NCI-H510A (cell line): ENCODE measurements around the gene LACRT.

Experiments used
- DNase-seq: peaks from one replicate; lab custom pipeline; 2025; lab: John Stamatoyannopoulos, UW

Gene LACRT

DNA sequence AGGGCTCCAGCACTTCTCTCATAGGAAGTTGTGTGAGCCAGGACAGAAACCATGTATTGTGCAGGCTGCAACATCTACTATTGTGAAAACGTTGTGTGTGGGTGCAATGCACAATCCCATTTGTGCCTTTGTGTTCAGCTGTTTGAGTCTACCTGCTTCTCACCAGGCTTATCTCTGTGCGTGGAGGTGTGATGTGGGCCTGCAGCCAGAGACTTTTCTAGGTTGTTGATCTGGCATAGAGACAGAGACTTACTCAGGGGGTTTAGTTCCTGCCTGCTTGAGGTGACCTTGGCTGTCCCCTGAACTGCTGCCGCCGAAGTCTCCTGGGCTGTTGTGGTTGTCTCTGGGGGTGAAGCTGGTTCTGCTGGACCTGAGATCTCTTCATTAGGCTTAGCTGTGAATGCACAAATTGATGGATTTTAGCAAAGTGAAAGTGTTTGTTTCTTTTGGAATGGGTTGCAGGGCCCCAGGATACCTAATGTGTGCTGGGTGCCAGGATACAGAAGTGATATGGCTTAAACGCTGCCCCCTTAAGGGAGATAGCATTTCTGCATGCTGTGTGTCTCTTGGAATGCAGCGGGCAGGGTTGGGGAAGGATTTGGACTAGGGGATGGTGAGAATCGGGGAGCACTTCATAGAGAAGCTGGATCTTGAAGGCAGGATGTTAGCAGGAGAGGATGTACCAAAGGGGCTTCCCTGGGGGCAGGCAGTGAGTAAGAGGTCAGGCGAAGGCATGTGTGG is 2.5 kb downstream of the LACRT start:
- no peak for DNase-seq

DNA sequence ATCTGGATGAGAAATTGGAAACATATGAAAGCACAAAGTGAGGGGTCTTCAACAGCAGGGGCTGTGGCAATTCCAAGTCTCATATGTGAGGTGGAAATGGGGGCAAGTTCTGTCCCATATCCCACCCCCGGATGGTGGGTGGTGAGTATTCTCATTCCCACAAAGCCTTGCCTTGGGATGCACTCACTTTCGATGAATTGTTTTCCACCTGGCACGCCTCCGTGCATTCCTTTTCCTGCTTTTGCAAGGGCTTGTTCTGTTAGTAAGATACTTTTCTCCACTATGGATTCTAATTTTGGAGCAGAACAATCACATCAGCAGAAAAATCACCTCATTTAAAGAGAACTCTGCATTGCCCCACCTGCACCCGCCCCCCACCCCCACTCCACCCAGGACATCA is 3.1 kb downstream of the LACRT start:
- DNase-seq, result no peak

DNA sequence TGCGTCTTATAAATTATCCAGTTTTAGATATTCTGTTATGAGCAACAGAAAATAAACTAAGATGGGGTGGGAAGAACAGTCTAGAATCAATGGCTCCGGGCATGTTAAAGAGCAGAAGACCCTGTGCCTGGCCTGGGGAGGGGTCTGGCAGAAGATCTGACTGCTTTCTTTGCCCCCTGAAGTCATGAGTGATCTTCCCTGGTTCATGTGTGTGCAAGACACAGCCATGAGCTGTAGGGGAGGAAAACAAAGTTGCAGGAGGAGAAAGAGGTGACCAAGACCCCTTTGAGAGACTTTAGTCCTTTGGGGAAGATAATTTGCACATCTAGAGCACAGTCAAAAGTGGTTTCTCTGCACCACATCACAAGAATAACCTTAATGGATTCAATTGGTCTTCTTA is 4.8 kb downstream of the LACRT start:
- no peak for DNase-seq

DNA sequence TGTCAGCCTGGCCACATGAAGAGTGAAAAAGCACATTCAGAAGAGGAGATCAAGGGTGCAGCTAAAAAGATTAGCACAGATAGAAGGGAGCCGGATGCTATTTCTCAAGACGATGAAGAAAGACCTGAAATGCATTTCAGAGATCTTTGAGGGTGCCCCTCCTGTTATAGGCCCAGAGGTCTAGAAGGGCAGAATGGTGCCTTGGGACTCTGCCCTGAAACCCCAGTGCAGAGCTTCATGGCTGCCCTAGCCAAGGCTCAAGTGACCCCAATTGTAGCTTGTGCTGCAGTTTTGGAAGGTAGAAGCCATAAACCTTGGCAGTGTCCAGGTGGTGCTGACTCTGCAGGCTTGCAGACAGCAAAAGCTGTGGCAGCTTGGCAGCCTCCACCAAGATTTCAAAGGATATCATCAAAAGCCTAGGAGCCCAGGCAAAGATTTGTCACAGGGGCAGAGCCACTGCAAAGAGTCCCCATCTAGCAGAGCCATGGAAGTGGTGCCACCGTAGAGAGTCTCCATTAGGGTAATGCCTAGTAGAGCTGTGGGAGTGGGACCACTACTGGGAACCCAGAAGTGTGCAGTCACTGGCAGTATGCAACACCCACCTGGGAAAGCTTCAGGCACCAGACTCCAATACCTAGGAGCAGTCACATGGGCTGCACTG is 6.4 kb downstream of the LACRT start:
- no peak for DNase-seq

DNA sequence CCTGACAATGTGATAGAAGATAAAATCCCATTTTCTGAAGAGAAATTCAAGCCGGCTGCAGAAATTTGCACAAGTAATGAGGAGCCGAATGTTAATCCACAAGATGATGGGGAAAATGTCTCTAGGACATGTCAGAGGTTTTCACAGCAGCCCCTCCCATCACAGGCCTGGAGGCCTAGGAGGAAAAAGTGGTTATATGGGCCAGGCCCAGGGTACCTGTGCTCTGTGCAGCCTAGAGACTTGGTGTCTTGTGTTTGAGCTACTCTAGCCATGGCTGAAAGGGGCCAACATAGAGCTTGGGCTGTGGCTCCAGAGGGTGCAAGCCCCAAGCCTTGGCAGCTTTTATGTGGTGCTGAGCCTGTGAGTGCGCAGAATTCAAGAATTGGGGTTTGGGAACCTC is 7.4 kb downstream of the LACRT start:
- DNase-seq, result no peak

DNA sequence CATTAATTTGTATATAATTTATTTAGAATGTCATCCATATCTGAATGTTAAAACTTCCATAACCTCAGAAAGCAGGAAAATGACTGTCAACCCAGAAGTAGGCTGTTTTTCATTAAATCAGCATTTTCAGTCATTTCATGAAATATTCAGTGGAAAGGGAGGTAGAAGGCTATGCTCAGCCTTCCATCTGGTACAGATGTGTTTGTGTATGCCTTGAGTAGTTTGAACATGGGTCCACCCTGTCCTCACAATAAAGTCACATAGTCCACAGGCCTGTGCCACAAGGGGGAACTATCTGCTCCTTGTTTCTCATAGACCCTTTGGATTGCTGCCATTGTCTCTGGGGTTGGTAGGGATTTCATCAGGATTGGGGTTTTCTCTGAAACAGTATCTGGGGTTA is 9.1 kb downstream of the LACRT start:
- no peak for DNase-seq

DNA sequence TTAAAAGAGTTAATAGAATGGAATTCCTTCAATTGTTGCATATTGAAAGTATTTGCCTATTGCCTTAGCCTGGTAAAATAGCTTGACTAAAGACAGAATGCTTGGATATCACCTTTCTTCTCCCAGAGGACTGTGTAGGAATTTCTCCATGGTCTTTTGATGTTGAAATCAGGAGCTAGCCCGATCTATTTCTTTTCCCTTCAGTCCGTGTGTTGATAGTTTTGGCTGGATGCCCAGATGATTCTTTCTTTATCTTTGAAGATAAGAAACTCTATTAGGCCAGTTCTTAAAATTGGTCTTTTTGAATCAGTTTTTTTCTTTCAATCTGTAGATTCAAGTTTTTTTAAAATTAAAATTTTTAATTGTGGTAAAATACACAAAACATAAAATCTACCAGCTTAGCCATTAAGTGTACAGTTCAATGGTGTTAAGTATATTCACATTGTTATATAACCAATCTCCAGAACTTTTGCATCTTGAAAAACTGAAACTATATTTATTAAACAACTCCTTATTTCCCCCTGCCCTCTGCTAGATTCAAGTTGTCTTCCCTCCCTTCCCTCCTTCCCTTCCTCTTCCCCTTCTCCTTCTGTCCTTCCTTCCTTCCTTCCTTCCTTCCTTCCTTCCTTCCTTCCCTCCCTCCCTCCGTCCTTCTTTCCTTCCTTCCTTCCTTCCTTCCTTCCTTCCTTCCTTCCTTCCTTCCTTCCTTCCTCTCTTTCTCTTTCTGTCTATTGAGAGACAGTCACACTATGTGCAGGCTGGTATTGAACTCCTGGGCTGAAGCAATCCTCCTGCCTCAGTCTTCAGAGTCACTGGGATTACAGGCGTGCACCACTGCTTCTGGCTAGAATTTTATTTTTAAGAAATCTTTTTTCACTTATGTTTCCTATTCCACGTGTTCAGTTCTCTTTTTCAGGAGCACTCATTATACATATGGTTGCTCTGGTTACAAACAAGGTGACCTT is 10.1 kb downstream of the LACRT start:
- no peak for DNase-seq

DNA sequence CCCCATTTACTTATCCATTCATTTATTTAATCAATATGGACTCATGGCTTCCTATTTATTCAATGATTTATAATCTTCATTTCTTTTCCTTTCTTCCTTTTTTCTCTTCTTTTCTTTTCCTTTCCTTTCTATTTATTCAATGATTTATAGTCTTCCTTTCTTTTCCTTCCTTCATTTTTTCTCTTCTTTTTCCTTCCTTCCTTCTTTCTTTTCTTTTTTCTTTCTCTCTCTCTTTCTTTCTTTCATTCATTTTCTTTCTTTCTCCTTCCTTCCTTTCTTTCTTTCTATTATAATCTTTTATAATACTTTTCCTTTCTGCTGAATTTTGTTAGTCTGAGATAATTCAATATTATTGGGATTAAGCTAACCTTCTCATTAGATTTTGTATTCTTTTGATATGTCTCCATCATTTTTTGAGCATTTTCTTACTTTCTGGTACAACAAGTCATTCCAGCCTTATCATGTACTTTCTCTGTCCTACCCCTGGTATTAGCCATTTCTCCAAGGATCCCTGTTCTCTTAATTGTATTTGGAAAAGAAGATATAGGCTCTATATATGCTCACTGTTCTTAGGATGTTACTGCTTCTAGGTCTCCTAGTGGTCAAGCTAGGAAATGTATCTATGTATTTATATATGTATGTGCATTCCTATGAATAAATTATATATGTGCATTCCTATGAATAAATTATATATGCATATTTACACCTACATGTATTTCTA is 12.1 kb downstream of the LACRT start:
- no peak for DNase-seq

DNA sequence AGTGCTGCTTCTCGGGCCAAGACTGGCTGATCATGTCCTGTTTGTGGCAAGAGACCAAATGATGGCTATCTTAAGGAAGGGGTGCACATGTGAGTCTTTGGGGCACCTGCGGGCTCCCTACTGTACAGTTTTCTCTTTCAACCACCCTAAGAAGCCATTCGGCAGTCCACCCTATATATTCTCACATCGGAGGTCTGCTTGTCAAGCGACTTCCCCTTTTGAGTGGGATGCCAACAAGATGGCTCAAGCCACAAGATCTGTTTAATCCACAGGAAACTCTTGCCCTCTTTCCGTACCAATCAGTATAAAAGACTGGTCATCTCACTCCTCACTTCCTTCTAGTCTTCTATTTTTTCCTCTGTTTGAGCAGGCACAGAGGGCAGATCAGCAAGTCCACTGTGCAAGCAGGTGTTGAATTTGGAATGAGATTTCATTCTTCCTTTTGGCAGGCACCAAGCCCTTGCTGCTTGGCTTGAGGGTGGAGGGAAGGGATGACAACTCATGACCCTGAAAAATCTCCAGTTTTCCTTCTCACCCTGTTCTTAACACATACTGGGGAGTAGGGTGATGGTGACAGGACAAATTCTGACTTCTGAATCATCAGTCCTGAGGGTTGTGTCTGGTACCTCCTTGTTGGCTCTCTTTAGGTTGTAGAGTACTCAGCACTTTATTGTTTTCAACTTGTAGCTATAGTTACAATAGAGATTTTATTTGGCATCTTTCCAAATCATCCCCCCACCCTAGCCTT is 17.6 kb downstream of the LACRT start:
- no peak for DNase-seq

DNA sequence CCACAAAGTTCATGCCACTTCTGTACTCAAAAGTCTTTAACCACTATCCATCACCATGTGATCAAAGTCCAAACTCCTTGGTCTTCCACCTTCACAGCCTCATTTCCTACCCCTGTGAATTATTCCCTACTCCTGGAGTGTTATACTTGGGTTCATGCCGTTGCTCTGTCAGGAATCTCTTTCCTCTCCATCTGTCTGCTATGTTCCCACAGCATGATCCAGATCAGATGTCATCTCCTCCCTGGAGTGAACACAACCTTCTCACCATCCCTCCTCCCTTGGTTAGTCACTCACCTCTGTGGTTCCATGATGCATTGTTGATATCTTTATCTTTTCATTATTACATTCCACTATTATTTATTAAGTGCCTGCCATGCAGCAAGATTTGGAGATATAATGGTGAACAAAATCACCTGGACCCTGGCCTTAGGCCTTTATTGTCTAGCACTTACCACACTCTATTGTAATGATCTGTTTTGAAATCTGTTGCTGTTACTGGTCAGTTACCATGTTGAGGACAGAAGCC is 22.4 kb downstream of the LACRT start:
- DNase-seq, result no peak

DNA sequence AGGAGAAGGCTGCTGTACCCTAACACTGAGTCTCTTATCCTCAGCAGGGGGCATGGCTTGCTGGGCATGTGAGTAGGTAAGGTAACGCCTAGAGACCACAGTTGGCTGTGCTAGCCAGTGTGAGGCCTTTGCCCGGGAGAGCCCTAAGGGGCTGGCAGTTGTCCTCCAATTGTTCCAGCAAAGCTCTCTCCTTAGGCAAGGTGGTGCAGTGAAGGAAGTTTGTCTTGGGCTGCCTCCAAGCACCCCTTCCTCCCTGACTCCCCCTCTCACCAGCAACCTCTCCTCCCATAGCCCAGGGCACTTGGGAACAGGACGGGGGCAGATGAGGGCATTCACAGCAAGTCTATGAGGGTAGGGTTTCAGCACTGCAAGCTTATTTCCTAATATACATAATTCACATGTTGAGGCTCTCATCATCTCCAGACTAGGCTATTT is 23.0 kb downstream of the LACRT start:
- DNase-seq, result no peak

DNA sequence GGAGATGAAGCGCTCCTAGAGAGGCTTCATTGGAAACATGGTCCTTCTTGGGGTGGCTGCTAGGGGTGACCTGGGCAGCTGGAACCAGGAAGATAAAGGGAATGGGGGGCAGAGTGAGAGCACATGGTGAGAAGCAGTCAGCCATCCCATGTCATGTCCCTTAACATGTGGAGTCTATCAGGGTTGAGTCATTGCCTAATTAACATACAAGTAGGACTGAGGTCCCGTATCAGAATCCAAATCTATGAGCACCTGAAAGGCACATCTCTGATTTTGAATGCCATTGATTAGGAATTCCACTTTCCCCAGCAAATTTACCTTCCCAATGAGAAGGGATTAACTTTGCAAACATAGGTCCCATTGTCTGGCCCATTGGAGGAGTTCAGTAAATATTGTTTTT is 25.9 kb downstream of the LACRT start:
- no peak for DNase-seq

DNA sequence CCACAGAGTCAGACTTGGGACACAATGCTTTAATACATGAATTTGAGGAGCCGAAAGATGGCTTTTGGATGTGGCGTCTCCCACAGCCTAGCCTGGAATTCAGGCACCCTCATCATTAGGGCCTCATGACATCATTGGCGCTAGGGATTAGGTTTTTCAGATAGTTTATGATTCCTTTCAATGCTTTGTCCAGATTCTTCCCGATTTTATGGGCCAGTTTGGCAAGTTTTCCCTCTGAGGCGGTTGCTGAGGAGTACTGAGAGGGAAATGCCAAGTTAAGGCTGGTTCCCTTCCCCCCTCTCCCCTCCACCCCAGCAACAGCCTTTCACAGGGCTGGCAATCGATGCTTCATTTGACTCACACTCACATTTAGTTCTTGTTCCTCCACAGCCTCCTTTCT is 26.5 kb downstream of the LACRT start:
- DNase-seq, result no peak

DNA sequence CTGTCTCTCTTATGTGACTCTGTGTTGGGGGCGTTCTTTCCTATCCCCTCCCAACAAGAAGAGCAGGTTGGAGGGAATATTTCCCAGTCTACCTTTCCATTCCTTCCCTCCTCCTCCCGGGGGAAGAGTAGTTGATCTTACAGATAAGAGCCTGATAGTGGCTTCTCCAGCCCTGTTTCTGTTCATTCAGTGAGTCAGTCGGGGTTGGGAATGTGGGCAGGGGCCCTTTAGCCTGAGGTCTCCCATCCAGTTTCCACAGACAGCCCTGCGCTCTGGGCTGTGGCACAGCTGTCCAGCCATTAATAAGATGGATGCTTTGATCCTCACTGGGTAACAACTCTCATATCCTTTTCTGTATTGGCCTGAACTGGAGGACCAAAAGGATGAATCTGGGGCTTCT is 28.1 kb downstream of the LACRT start:
- DNase-seq, result no peak

DNA sequence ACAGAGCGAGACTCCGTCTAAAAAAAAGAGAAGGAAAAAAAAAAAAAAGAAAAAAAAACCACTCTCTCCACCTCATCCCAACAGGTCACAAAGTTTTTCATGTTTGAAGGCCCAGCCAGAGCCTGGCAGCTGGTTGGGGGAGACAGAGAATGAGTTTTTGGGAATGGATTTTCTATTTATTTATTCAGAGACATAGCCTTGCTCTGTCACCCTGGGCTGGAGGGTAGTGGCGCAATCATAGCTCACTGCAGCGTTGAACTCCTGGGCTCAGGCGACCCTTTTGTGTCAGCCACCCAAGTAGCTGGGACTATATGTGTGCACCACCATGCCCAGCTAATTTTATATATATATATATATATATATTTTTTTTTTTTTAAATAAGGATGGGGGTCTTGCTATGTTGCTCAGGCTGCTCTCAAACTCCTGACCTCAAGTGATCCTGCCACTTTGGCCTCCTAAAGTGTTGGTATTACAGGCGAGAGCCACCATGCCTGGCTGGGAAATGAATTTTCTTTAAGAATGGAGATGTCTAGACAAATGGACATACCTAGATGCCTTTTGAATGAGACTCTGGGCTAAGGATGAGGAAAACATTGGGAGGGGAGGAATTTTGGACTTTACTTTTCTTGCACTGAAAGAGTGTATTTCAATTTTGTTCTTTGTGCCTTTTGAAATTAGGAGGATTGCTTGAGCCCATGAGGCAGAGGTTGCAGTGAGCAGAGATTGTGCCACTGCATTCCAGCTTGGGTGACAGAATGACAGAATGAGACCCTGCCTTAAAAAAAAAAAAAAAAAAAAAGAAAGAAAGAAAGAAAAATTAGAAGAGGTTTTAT is 29.3 kb downstream of the LACRT start:
- DNase-seq, result no peak

DNA sequence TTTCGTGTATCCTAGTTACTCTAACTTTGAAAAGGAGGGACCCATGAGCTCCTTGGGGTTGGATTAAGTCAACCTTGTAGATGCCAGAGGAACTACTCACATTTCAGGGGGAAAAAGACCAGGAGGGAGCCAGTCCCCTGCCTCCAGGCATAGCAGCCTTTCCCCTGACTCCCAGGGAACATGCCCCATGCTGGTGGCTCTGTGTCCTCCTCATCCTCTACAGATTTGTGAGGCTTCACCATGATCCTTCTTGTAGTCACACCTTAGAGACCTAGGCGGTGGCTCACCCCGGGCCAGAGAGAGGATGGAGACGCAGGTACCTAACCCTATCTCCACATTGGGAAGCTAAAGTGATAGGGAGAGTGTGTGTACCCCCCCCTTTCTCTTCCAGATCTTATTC is 30.3 kb downstream of the LACRT start:
- no peak for DNase-seq

DNA sequence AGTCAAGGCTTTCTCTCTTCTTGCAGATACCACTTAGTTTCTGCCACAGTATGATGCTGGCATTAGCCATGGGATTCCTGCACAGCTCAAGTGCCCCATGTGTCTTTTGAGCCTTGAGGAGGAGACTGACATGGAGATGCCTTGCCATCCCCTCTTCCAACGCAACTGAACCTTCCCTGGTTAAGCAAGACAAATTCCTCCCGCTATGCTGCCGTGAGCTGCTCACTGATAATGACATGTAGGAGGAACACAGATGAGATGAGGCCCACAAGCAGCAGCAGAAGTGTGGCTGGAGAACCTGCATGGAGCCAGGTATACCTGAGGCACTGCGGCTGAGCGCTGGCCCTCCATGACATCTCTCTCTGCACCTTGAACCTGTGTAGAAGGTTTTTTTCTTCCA is 30.8 kb downstream of the LACRT start:
- DNase-seq, result no peak

DNA sequence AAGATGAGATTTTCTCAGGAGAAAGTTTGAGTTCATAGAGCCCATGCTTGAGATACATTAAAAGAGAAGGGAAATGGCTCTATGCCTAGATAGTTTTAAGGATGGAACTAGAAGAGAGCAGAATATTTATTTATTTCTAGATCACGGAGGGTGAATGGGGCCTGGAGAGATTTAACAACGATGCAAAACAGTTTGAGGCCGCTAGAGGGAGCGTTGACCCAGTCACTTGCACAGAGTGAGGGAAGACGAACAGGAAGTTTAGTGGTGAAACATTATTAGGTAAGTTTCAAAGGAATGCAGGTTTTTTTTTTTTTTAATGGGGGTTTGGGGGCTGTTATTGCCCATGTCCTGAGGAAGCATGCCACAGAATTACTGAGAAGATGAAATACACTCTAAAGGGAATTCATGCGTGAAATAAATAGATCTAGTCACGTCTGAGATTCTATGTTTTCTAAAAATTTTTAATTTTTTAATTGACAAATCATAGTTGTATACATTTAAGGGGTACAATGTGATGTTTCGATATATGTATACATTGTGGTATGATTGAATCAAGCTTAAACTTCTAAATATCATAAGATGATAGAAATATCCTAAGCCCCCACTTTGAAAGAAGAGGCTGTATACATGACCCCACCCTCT is 31.4 kb downstream of the LACRT start:
- no peak for DNase-seq

DNA sequence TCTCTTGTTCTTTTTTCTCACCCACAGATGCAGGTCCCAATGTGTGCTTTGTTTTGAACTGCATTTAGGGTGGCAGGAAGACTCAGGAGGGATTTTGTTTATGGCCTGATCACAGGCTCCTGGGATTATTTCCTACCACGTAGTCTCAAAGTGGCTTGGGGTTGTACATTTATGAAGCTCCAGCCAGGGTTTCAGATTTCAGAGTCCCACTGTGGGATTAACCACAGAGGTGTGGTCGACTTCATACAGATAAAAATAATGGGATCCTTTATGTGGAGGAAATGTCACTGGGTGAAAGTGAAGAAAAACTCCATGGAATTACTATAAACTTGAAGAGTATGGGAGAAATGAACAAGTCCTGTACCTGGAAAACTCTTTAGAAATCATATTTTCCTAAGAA is 32.0 kb downstream of the LACRT start:
- DNase-seq, result no peak

DNA sequence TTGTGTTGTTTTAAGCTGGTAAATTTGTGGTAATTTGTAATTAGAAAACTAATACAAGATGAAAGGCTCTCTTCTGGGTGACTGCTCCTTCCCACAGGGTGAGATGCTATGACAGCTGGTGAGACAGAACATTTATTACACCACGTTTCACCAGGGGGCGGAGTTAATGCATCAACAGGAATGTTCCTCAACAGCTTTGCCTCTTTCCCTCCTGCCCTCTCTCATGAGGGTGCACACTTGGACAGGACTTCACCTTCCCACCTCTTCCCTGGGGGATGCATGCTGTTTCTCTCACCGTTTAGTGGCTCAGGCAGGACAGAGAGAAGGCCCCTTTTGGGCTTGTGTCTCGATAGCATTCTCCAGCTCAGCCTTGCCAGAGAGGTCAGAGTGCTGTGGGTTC is 32.9 kb downstream of the LACRT start:
- DNase-seq, result no peak
